Activated T-cell treated with anti-CD3 and anti-CD28 coated beads, Interleukin-2, amount 50 U/mL, for 72 hours (primary cell): ENCODE results near the gene FOXO6. TPM values are rescaled to one million over a fixed set of nuclear protein-coding genes. Genes with fewer than 3 reads are reported as not detected.

Source experiments
- ATAC-seq, 2 donors: fragments of 150-1000 bp; cut with Tn5 transposase; replicated peaks in 1 of 2; 2 replicates each; pipeline ENCODE4 v1.10.0; 2021; ENCODE audit warnings: moderate library complexity in 2 of 2, mild to moderate bottlenecking in 1 of 2
- DNase-seq, 2 donors: peaks; one replicate each; pipeline ENCODE4 v3.0.0; 2021 to 2022; ENCODE audit warnings: mixed read lengths in 1 of 2
- H3K27ac Mint-ChIP-seq: one replicate; pipeline ENCODE4 v1.8.0; 2022; ENCODE audit warnings: mild to moderate bottlenecking, moderate library complexity, mixed read lengths
- H3K27me3 Mint-ChIP-seq: one replicate; pipeline ENCODE4 v1.8.0; 2022; ENCODE audit warnings: low read depth, mixed read lengths
- H3K36me3 Mint-ChIP-seq, 2 donors: one replicate each; pipeline ENCODE4 v1.8.0; 2022; ENCODE audit warnings: mixed read lengths in 2 of 2, mild to moderate bottlenecking in 1 of 2; ENCODE audit not compliant: insufficient read depth in 2 of 2
- H3K4me1 Mint-ChIP-seq: one replicate; pipeline ENCODE4 v1.8.0; 2022; ENCODE audit warnings: low read depth, mixed read lengths
- H3K4me3 Mint-ChIP-seq, 2 donors: one replicate each; pipeline ENCODE4 v1.8.0; 2022; ENCODE audit warnings: mild to moderate bottlenecking in 2 of 2, mixed read lengths in 2 of 2, moderate library complexity in 2 of 2
- H3K9me3 Mint-ChIP-seq, 2 donors: one replicate each; pipeline ENCODE4 v1.8.0; 2022; ENCODE audit warnings: mixed read lengths in 2 of 2
- total RNA-seq, 2 donors: library from RNA; stranded (reverse); gene quantifications; one replicate each; pipeline ENCODE4 v1.2.3, GENCODE V29; 2022

FOXO6 gene
- total RNA-seq, 2 donors from 2014 or later, result 0.19 to 0.21 TPM

- H3K36me3 Mint-ChIP-seq, result no peaks in the 10 kb centered on the region
- no peak overlapping the region for H3K27ac Mint-ChIP-seq
- ATAC-seq (no peak), DNase-seq (no peak)
- no peaks in the 10 kb centered on the region for H3K27me3 Mint-ChIP-seq
- H3K9me3 Mint-ChIP-seq, result no peaks in the 10 kb centered on the region
- no peaks in the 10 kb centered on the region for H3K4me1 Mint-ChIP-seq
- no peak overlapping the region for H3K4me3 Mint-ChIP-seq
Observed at GRCh38 chr1:41418857-41419583, 57.8 kb downstream of the FOXO6 start.

GRCh38 chr1:41419584-41420295 is 58.5 kb downstream of the FOXO6 start:
- ATAC-seq (no peak), DNase-seq (no peak)
- H3K9me3 Mint-ChIP-seq, result no peaks in the 10 kb centered on the region
- no peak overlapping the region for H3K4me3 Mint-ChIP-seq
- H3K27ac Mint-ChIP-seq, result no peak overlapping the region
- no peaks in the 10 kb centered on the region for H3K27me3 Mint-ChIP-seq
- no peaks in the 10 kb centered on the region for H3K4me1 Mint-ChIP-seq
- no peaks in the 10 kb centered on the region for H3K36me3 Mint-ChIP-seq

GRCh38 chr1:41420351-41420750 is 59.1 kb downstream of the FOXO6 start:
- H3K9me3 Mint-ChIP-seq, result no peaks in the 10 kb centered on the region
- H3K27ac Mint-ChIP-seq, result no peak overlapping the region
- DNase-seq (no peak), ATAC-seq (no peak)
- H3K4me3 Mint-ChIP-seq, result no peak overlapping the region
- H3K27me3 Mint-ChIP-seq, result no peaks in the 10 kb centered on the region
- no peaks in the 10 kb centered on the region for H3K4me1 Mint-ChIP-seq
- no peaks in the 10 kb centered on the region for H3K36me3 Mint-ChIP-seq

- no peak for ATAC-seq
- Mint-ChIP-seq H3K27ac (no peak overlapping the region), H3K4me3 (no peak overlapping the region), H3K4me1 (no peaks in the 10 kb centered on the region), H3K36me3 (no peaks in the 10 kb centered on the region), H3K27me3 (no peaks in the 10 kb centered on the region), H3K9me3 (no peaks in the 10 kb centered on the region)
- no peak for DNase-seq
Observed at GRCh38 chr1:41420860-41421259, 59.6 kb downstream of the FOXO6 start.

GRCh38 chr1:41422306-41422705 is 61.1 kb downstream of the FOXO6 start:
- ATAC-seq (no peak), DNase-seq (no peak)
- Mint-ChIP-seq H3K4me3 (no peak overlapping the region), H3K9me3 (no peaks in the 10 kb centered on the region), H3K27me3 (no peaks in the 10 kb centered on the region), H3K36me3 (no peaks in the 10 kb centered on the region), H3K27ac (no peak overlapping the region), H3K4me1 (no peaks in the 10 kb centered on the region)

GRCh38 chr1:41423511-41424191 is 62.4 kb downstream of the FOXO6 start:
- Mint-ChIP-seq H3K4me1 (no peaks in the 10 kb centered on the region), H3K4me3 (no peak overlapping the region), H3K36me3 (no peaks in the 10 kb centered on the region), H3K27me3 (peaks cover 10% of the 10 kb centered on the region), H3K9me3 (no peaks in the 10 kb centered on the region), H3K27ac (no peak overlapping the region)
- ATAC-seq (no peak), DNase-seq (no peak)

GRCh38 chr1:41424581-41425118 is 63.4 kb downstream of the FOXO6 start:
- no peak for DNase-seq
- no peaks in the 10 kb centered on the region for H3K36me3 Mint-ChIP-seq
- H3K9me3 Mint-ChIP-seq, result no peaks in the 10 kb centered on the region
- H3K27ac Mint-ChIP-seq, result no peak overlapping the region
- peaks cover 17% of the 10 kb centered on the region for H3K27me3 Mint-ChIP-seq
- no peak for ATAC-seq
- no peaks in the 10 kb centered on the region for H3K4me1 Mint-ChIP-seq
- H3K4me3 Mint-ChIP-seq, result no peak overlapping the region

GRCh38 chr1:41425369-41425768 is 64.1 kb downstream of the FOXO6 start:
- no peaks in the 10 kb centered on the region for H3K4me1 Mint-ChIP-seq
- peaks cover 17% of the 10 kb centered on the region for H3K27me3 Mint-ChIP-seq
- H3K4me3 Mint-ChIP-seq, result no peak overlapping the region
- H3K9me3 Mint-ChIP-seq, result no peaks in the 10 kb centered on the region
- DNase-seq, result no peak
- H3K27ac Mint-ChIP-seq, result no peak overlapping the region
- H3K36me3 Mint-ChIP-seq, result no peaks in the 10 kb centered on the region
- ATAC-seq, result no peak

- H3K9me3 Mint-ChIP-seq, result no peaks in the 10 kb centered on the region
Observed at GRCh38 chr1:41426201-41426890, 65.1 kb downstream of the FOXO6 start.

GRCh38 chr1:41427122-41427913 is 66.1 kb downstream of the FOXO6 start:
- H3K27ac Mint-ChIP-seq, result no peak overlapping the region
- no peak for DNase-seq
- H3K4me3 Mint-ChIP-seq, result no peak overlapping the region

More at GRCh38 chr1:41426201-41426890, 65.1 kb downstream of the FOXO6 start:
- ATAC-seq, result no peak
- no peaks in the 10 kb centered on the region for H3K36me3 Mint-ChIP-seq
- no peak for DNase-seq
- H3K27ac Mint-ChIP-seq, result no peak overlapping the region
- no peak overlapping the region for H3K4me3 Mint-ChIP-seq
- H3K27me3 Mint-ChIP-seq, result peaks cover 17% of the 10 kb centered on the region
- H3K4me1 Mint-ChIP-seq, result no peaks in the 10 kb centered on the region

GRCh38 chr1:41427916-41428737 is 66.9 kb downstream of the FOXO6 start:
- Mint-ChIP-seq H3K9me3 (no peaks in the 10 kb centered on the region), H3K36me3 (no peaks in the 10 kb centered on the region), H3K4me1 (peaks cover 5% of the 10 kb centered on the region), H3K27ac (no peak overlapping the region), H3K27me3 (peaks cover 23% of the 10 kb centered on the region), H3K4me3 (no peak overlapping the region)
- no peak for ATAC-seq
- no peak for DNase-seq

More at GRCh38 chr1:41427122-41427913, 66.1 kb downstream of the FOXO6 start:
- Mint-ChIP-seq H3K27me3 (peaks cover 17% of the 10 kb centered on the region), H3K36me3 (no peaks in the 10 kb centered on the region), H3K4me1 (no peaks in the 10 kb centered on the region), H3K9me3 (no peaks in the 10 kb centered on the region)
- no peak for ATAC-seq
